ENCODE data around the gene MYL4. TPM values are rescaled to one million over a fixed set of nuclear protein-coding genes. Genes with fewer than 3 reads are reported as not detected.
"Not testable (repeated sequence)": the region's sequence is repeated elsewhere in the genome, so short reads cannot be mapped to it uniquely, and the experiment has no call there.

MYL4 gene
- total RNA-seq, 1 donor from 2014 or later = 809 TPM

GRCh38 chr17:47180337-47180736 lies 28.8 kb upstream of the MYL4 start:
- TF ChIP-seq CTCF (IDR thresholded peaks at IDR 0.05; ENCODE audit: borderline replicate concordance) = no peak
- no peaks in the 10 kb centered on the region for H3K9me3 ChIP-seq (replicated peaks)
- intact Hi-C loops (cut with micrococcal nuclease) = no loop called here
- H3K4me3 ChIP-seq = no peak overlapping the region
- no peaks in the 10 kb centered on the region for H3K27me3 ChIP-seq (ENCODE audit: low read depth)
- H3K27ac ChIP-seq (replicated peaks) = no peak overlapping the region
- peaks cover 96% of the 10 kb centered on the region for H3K4me1 ChIP-seq
- H3K36me3 ChIP-seq = peaks cover 29% of the 10 kb centered on the region
- no peak for DNase-seq

GRCh38 chr17:47180988-47181387 lies 28.2 kb upstream of the MYL4 start:
- H3K4me1 ChIP-seq = peaks cover 96% of the 10 kb centered on the region
- intact Hi-C loops (cut with micrococcal nuclease); H3K27me3 ChIP-seq (ENCODE audit: low read depth); H3K4me3 ChIP-seq; H3K27ac ChIP-seq (replicated peaks); H3K9me3 ChIP-seq (replicated peaks); DNase-seq: not testable (repeated sequence)
- peaks cover 25% of the 10 kb centered on the region for H3K36me3 ChIP-seq

GRCh38 chr17:47184681-47185080 lies 24.5 kb upstream of the MYL4 start:
- no peaks in the 10 kb centered on the region for H3K9me3 ChIP-seq (replicated peaks)
- no peak for DNase-seq
- intact Hi-C loops (cut with micrococcal nuclease) = no loop called here
- H3K36me3 ChIP-seq = peaks cover 13% of the 10 kb centered on the region
- H3K4me1 ChIP-seq = peaks cover 94% of the 10 kb centered on the region
- peak overlapping the region; percentile 2 for H3K4me3 ChIP-seq
- no peaks in the 10 kb centered on the region for H3K27me3 ChIP-seq (ENCODE audit: low read depth)
- H3K27ac ChIP-seq (replicated peaks) = peak overlapping the region; percentile 14
- no peak for TF ChIP-seq CTCF (IDR thresholded peaks at IDR 0.05; ENCODE audit: borderline replicate concordance)

- intact Hi-C loops (cut with micrococcal nuclease) = no loop called here
- Histone ChIP-seq H3K36me3 (no peaks in the 10 kb centered on the region), H3K27ac (replicated peaks) (peak overlapping the region; percentile 99), H3K9me3 (replicated peaks) (no peaks in the 10 kb centered on the region), H3K27me3 (ENCODE audit: low read depth) (no peaks in the 10 kb centered on the region), H3K4me3 (peak overlapping the region; percentile 94), H3K4me1 (peaks cover 64% of the 10 kb centered on the region)
- no peak for DNase-seq
- TF ChIP-seq CTCF (IDR thresholded peaks at IDR 0.05; ENCODE audit: borderline replicate concordance) = no peak
Measured at GRCh38 chr17:47188271-47188875, 20.8 kb upstream of the MYL4 start.

- intact Hi-C loops (cut with micrococcal nuclease) = no loop called here
- Histone ChIP-seq H3K27me3 (ENCODE audit: low read depth) (no peaks in the 10 kb centered on the region), H3K4me1 (peaks cover 56% of the 10 kb centered on the region), H3K36me3 (no peaks in the 10 kb centered on the region), H3K27ac (replicated peaks) (peak within 1 kb of the TSS; percentile 99), H3K4me3 (peak within 1 kb of the TSS; percentile 94), H3K9me3 (replicated peaks) (no peaks in the 10 kb centered on the region)
- no peak for TF ChIP-seq CTCF (IDR thresholded peaks at IDR 0.05; ENCODE audit: borderline replicate concordance)
- peak; percentile 99 for DNase-seq
Measured at GRCh38 chr17:47188876-47189731, 20.0 kb upstream of the MYL4 start, which contains the start of gene CDC27. Gene CDC27, minus strand, starts transcription at chr17:47189295. Its CDS starts 123 bp downstream, at chr17:47189172.
